Breast epithelium (tissue), 3 donors: ENCODE results near the gene PAAF1.

ENCODE experiments used
- CTCF ChIP-seq, 3 donors: fragments of 450-650 bp; IDR thresholded peaks; one replicate each; pipeline ENCODE4 v1.5.1; 2016 to 2017; ENCODE audit warnings: antibody characterized with exemption in 3 of 3, mild to moderate bottlenecking in 3 of 3, moderate library complexity in 3 of 3
- POLR2A ChIP-seq: fragments of 450-650 bp; IDR thresholded peaks from one replicate; pipeline ENCODE4 v1.6.1; 2016; ENCODE audit warnings: antibody characterized with exemption, mild to moderate bottlenecking, moderate library complexity
- POLR2AphosphoS5 ChIP-seq, 3 donors: sonication (generic); formaldehyde crosslinking; IDR thresholded peaks; one replicate each; pipeline ENCODE4 v1.6.1; 2017; ENCODE audit warnings: antibody characterized with exemption in 3 of 3

- TF ChIP-seq CTCF (IDR thresholded peaks at IDR 0.05): no peak
- TF ChIP-seq POLR2A: no peak
- no peak for TF ChIP-seq POLR2AphosphoS5 (IDR thresholded peaks at IDR 0.05)
Measured at GRCh38 chr11:73856031-73856567, 20.7 kb upstream of the PAAF1 start.
